ENCODE results near the gene HNF1A.

Gene HNF1A

GRCh38 chr12:121004253-121004815, 26.0 kb downstream of the HNF1A start:
- Mint-ChIP-seq H3K4me3 (no peak overlapping the region), H3K4me1 (no peaks in the 10 kb centered on the region), H3K36me3 (ENCODE audit: low read depth) (peaks cover 37% of the 10 kb centered on the region), H3K27me3 (no peaks in the 10 kb centered on the region), H3K27ac (no peak overlapping the region), H3K9me3 (no peaks in the 10 kb centered on the region)
- DNase-seq, result no peak
- ATAC-seq, result no peak

GRCh38 chr12:121005346-121005815, 27.0 kb downstream of the HNF1A start:
- no peak overlapping the region for H3K4me3 Mint-ChIP-seq
- H3K9me3 Mint-ChIP-seq, result no peaks in the 10 kb centered on the region
- DNase-seq, result peak; percentile 55
- peak overlapping the region; percentile 7 for H3K27ac Mint-ChIP-seq
- H3K27me3 Mint-ChIP-seq, result no peaks in the 10 kb centered on the region
- peak; percentile 49 for ATAC-seq
- H3K36me3 Mint-ChIP-seq (ENCODE audit: low read depth), result peaks cover 38% of the 10 kb centered on the region
- H3K4me1 Mint-ChIP-seq, result no peaks in the 10 kb centered on the region

GRCh38 chr12:121008347-121009098, 30.2 kb downstream of the HNF1A start:
- Mint-ChIP-seq H3K4me1 (peaks cover 3% of the 10 kb centered on the region), H3K36me3 (ENCODE audit: low read depth) (peaks cover 42% of the 10 kb centered on the region), H3K4me3 (no peak overlapping the region), H3K27ac (no peak overlapping the region), H3K9me3 (no peaks in the 10 kb centered on the region), H3K27me3 (no peaks in the 10 kb centered on the region)
- ATAC-seq (no peak), DNase-seq (no peak)

GRCh38 chr12:121009741-121010140, 31.4 kb downstream of the HNF1A start:
- Mint-ChIP-seq H3K4me3 (no peak overlapping the region), H3K27me3 (no peaks in the 10 kb centered on the region), H3K36me3 (ENCODE audit: low read depth) (peaks cover 34% of the 10 kb centered on the region), H3K9me3 (no peaks in the 10 kb centered on the region), H3K4me1 (peaks cover 9% of the 10 kb centered on the region), H3K27ac (no peak overlapping the region)
- ATAC-seq (no peak), DNase-seq (no peak)

- no peak for ATAC-seq
- H3K27ac Mint-ChIP-seq, result no peak overlapping the region
Observed at GRCh38 chr12:121010860-121011259, 32.5 kb downstream of the HNF1A start.

GRCh38 chr12:121011820-121012219, 33.5 kb downstream of the HNF1A start:
- H3K4me1 Mint-ChIP-seq, result peaks cover 24% of the 10 kb centered on the region
- H3K36me3 Mint-ChIP-seq (ENCODE audit: low read depth), result peaks cover 27% of the 10 kb centered on the region
- no peak overlapping the region for H3K4me3 Mint-ChIP-seq
- H3K27ac Mint-ChIP-seq, result peak overlapping the region; percentile 61
- H3K9me3 Mint-ChIP-seq, result no peaks in the 10 kb centered on the region
- DNase-seq, result no peak
- no peak for ATAC-seq
- no peaks in the 10 kb centered on the region for H3K27me3 Mint-ChIP-seq

More at GRCh38 chr12:121010860-121011259, 32.5 kb downstream of the HNF1A start:
- peaks cover 21% of the 10 kb centered on the region for H3K4me1 Mint-ChIP-seq
- H3K27me3 Mint-ChIP-seq, result no peaks in the 10 kb centered on the region
- H3K4me3 Mint-ChIP-seq, result no peak overlapping the region
- no peaks in the 10 kb centered on the region for H3K9me3 Mint-ChIP-seq
- peaks cover 27% of the 10 kb centered on the region for H3K36me3 Mint-ChIP-seq (ENCODE audit: low read depth)
- no peak for DNase-seq

- H3K27ac Mint-ChIP-seq, result no peak overlapping the region
- H3K36me3 Mint-ChIP-seq (ENCODE audit: low read depth), result peaks cover 22% of the 10 kb centered on the region
- H3K4me3 Mint-ChIP-seq, result no peak overlapping the region
Observed at GRCh38 chr12:121013715-121014114, 35.4 kb downstream of the HNF1A start.

GRCh38 chr12:121015825-121016766, 37.8 kb downstream of the HNF1A start, which contains the start of gene C12orf43:
Gene C12orf43, minus strand, starts transcription at chr12:121016487. Its CDS starts 13 bp downstream, at chr12:121016474.
- DNase-seq, result peak; percentile 92
- no peaks in the 10 kb centered on the region for H3K9me3 Mint-ChIP-seq
- peak within 1 kb of the TSS; percentile 99 for H3K4me3 Mint-ChIP-seq
- ATAC-seq, result peak; percentile 97
- H3K27me3 Mint-ChIP-seq, result no peaks in the 10 kb centered on the region
- H3K4me1 Mint-ChIP-seq, result peaks cover 24% of the 10 kb centered on the region
- H3K27ac Mint-ChIP-seq, result peak within 1 kb of the TSS; percentile 97
- H3K36me3 Mint-ChIP-seq (ENCODE audit: low read depth), result peaks cover 15% of the 10 kb centered on the region

More at GRCh38 chr12:121013715-121014114, 35.4 kb downstream of the HNF1A start:
- no peak for ATAC-seq
- peaks cover 24% of the 10 kb centered on the region for H3K4me1 Mint-ChIP-seq
- no peaks in the 10 kb centered on the region for H3K9me3 Mint-ChIP-seq
- no peaks in the 10 kb centered on the region for H3K27me3 Mint-ChIP-seq
- DNase-seq, result no peak

GRCh38 chr12:121017966-121018491, 39.7 kb downstream of the HNF1A start:
- no peaks in the 10 kb centered on the region for H3K9me3 Mint-ChIP-seq
- peaks cover 5% of the 10 kb centered on the region for H3K36me3 Mint-ChIP-seq (ENCODE audit: low read depth)
- H3K27ac Mint-ChIP-seq, result no peak overlapping the region
- DNase-seq, result no peak
- H3K27me3 Mint-ChIP-seq, result no peaks in the 10 kb centered on the region
- no peak overlapping the region for H3K4me3 Mint-ChIP-seq
- peaks cover 21% of the 10 kb centered on the region for H3K4me1 Mint-ChIP-seq
- no peak for ATAC-seq

- no peak for DNase-seq
- H3K27ac Mint-ChIP-seq, result no peak overlapping the region
- peaks cover 4% of the 10 kb centered on the region for H3K36me3 Mint-ChIP-seq (ENCODE audit: low read depth)
- no peaks in the 10 kb centered on the region for H3K9me3 Mint-ChIP-seq
- H3K4me1 Mint-ChIP-seq, result peaks cover 18% of the 10 kb centered on the region
- H3K27me3 Mint-ChIP-seq, result no peaks in the 10 kb centered on the region
- ATAC-seq, result no peak
- H3K4me3 Mint-ChIP-seq, result no peak overlapping the region
Observed at GRCh38 chr12:121018860-121019617, 40.7 kb downstream of the HNF1A start.

GRCh38 chr12:121021754-121022153, 43.4 kb downstream of the HNF1A start:
- no peak overlapping the region for H3K4me3 Mint-ChIP-seq
- ATAC-seq (no peak), DNase-seq (no peak)
- peaks cover 11% of the 10 kb centered on the region for H3K36me3 Mint-ChIP-seq (ENCODE audit: low read depth)
- H3K4me1 Mint-ChIP-seq, result no peaks in the 10 kb centered on the region
- no peaks in the 10 kb centered on the region for H3K9me3 Mint-ChIP-seq
- H3K27me3 Mint-ChIP-seq, result no peaks in the 10 kb centered on the region
- no peak overlapping the region for H3K27ac Mint-ChIP-seq

- DNase-seq (no peak), ATAC-seq (no peak)
- Mint-ChIP-seq H3K9me3 (no peaks in the 10 kb centered on the region), H3K27me3 (no peaks in the 10 kb centered on the region), H3K4me1 (no peaks in the 10 kb centered on the region), H3K36me3 (ENCODE audit: low read depth) (peaks cover 11% of the 10 kb centered on the region), H3K27ac (no peak overlapping the region), H3K4me3 (no peak overlapping the region)
Observed at GRCh38 chr12:121022713-121023112, 44.4 kb downstream of the HNF1A start.

GRCh38 chr12:121023799-121024198, 45.5 kb downstream of the HNF1A start:
- H3K9me3 Mint-ChIP-seq, result no peaks in the 10 kb centered on the region
- DNase-seq (no peak), ATAC-seq (no peak)
- H3K4me3 Mint-ChIP-seq, result no peak overlapping the region
- no peak overlapping the region for H3K27ac Mint-ChIP-seq
- H3K4me1 Mint-ChIP-seq, result no peaks in the 10 kb centered on the region
- peaks cover 11% of the 10 kb centered on the region for H3K36me3 Mint-ChIP-seq (ENCODE audit: low read depth)
- no peaks in the 10 kb centered on the region for H3K27me3 Mint-ChIP-seq
